Liver (tissue), 9 donors: ENCODE results near the gene OTOA. TPM values are rescaled to one million over a fixed set of nuclear protein-coding genes. Genes with fewer than 3 reads are reported as not detected.

Experiments used
- DNase-seq: peaks from one replicate; pipeline ENCODE4 v3.0.0-alpha.2; 2017; ENCODE audit warnings: low spot score
- H3K27ac ChIP-seq, 2 donors: one replicate each; pipeline ENCODE4 v1.7.0; 2013; ENCODE audit warnings: inconsistent platforms in 2 of 2, low read length in 2 of 2, control low read depth in 1 of 2, low read depth in 1 of 2, mild to moderate bottlenecking in 1 of 2
- H3K27me3 ChIP-seq, 4 donors: one replicate each; pipeline versions ENCODE4 v1.6.1 to v1.7.0; 2013; ENCODE audit warnings: low read length in 3 of 4, inconsistent platforms in 1 of 4, mild to moderate bottlenecking in 1 of 4, moderate library complexity in 1 of 4; ENCODE audit not compliant: control insufficient read depth in 4 of 4, insufficient read depth in 4 of 4
- H3K36me3 ChIP-seq, 4 donors: one replicate each; pipeline versions ENCODE4 v1.6.1 to v1.7.0; 2013; ENCODE audit warnings: low read length in 3 of 4, mild to moderate bottlenecking in 3 of 4, low read depth in 1 of 4, moderate library complexity in 1 of 4; ENCODE audit not compliant: control insufficient read depth in 4 of 4, insufficient read depth in 3 of 4
- H3K4me1 ChIP-seq, 4 donors: one replicate each; pipeline versions ENCODE4 v1.6.1 to v1.7.0; 2013; ENCODE audit warnings: low read length in 3 of 4, mild to moderate bottlenecking in 3 of 4, moderate library complexity in 1 of 4; ENCODE audit not compliant: control insufficient read depth in 4 of 4, insufficient read depth in 4 of 4
- H3K4me3 ChIP-seq, 3 donors: one replicate each; pipeline versions ENCODE4 v1.6.1 to v1.7.0; 2013; ENCODE audit warnings: low read length in 3 of 3, control low read depth in 1 of 3, low read depth in 1 of 3, mild to moderate bottlenecking in 1 of 3
- H3K9ac ChIP-seq, 2 donors: one replicate each; pipeline ENCODE4 v1.7.0; 2013; ENCODE audit warnings: low read length in 2 of 2, mild to moderate bottlenecking in 2 of 2, moderate library complexity in 2 of 2, control low read depth in 1 of 2, low read depth in 1 of 2
- H3K9me3 ChIP-seq, 4 donors: one replicate each; pipeline versions ENCODE4 v1.6.1 to v1.7.0; 2013; ENCODE audit warnings: low read length in 3 of 4; ENCODE audit not compliant: control insufficient read depth in 4 of 4
- EGR1 ChIP-seq, 2 donors: IDR thresholded peaks; 2 replicates each; pipeline ENCODE4 v1.6.1; 2016 to 2018; ENCODE audit warnings: antibody characterized with exemption in 2 of 2, low read depth in 2 of 2
- FOXA1 ChIP-seq: IDR thresholded peaks from 2 replicates; pipeline ENCODE4 v1.6.1; 2016; ENCODE audit warnings: antibody characterized with exemption
- FOXA2 ChIP-seq: IDR thresholded peaks from 2 replicates; pipeline ENCODE4 v1.6.1; 2016; ENCODE audit warnings: antibody characterized with exemption
- GABPA ChIP-seq, 2 donors: IDR thresholded peaks in 1 of 2; conservative IDR thresholded peaks in 1 of 2; 2 replicates each; pipeline ENCODE4 v1.6.1; 2016; ENCODE audit warnings: antibody characterized with exemption in 2 of 2, mild to moderate bottlenecking in 1 of 2, moderate library complexity in 1 of 2
- HNF4A ChIP-seq, 2 donors: conservative IDR thresholded peaks; 2 replicates each; pipeline ENCODE4 v1.6.1; 2016; ENCODE audit warnings: antibody characterized with exemption in 2 of 2, mild to moderate bottlenecking in 2 of 2
- HNF4G ChIP-seq: IDR thresholded peaks from 2 replicates; pipeline ENCODE4 v1.6.1; 2016; ENCODE audit warnings: antibody characterized with exemption
- JUND ChIP-seq, 2 donors: IDR thresholded peaks; 2 replicates each; pipeline ENCODE4 v1.6.1; 2016; ENCODE audit warnings: antibody characterized with exemption in 2 of 2
- NR2F2 ChIP-seq: IDR thresholded peaks from 2 replicates; pipeline ENCODE4 v1.6.1; 2016; ENCODE audit warnings: antibody characterized with exemption
- RAD21 ChIP-seq, 2 donors: IDR thresholded peaks; 2 replicates each; pipeline ENCODE4 v1.6.1; 2016; ENCODE audit warnings: antibody characterized with exemption in 2 of 2, mild to moderate bottlenecking in 2 of 2
- RXRA ChIP-seq, 2 donors: IDR thresholded peaks; 2 replicates each; pipeline ENCODE4 v1.6.1; 2017 to 2018; ENCODE audit warnings: antibody characterized with exemption in 2 of 2, mild to moderate bottlenecking in 1 of 2
- SP1 ChIP-seq: IDR thresholded peaks from 2 replicates; pipeline ENCODE4 v1.6.1; 2018; ENCODE audit warnings: antibody characterized with exemption, mild to moderate bottlenecking
- TAF1 ChIP-seq: conservative IDR thresholded peaks from 2 replicates; pipeline ENCODE4 v1.6.1; 2016; ENCODE audit warnings: antibody characterized with exemption, mild to moderate bottlenecking
- YY1 ChIP-seq: IDR thresholded peaks from 2 replicates; pipeline ENCODE4 v1.6.1; 2016; ENCODE audit warnings: antibody characterized with exemption, mild to moderate bottlenecking
- WGBS: extraction: QIAGEN DNeasy Blood & Tissue Kit; methylation state at CpG from one replicate; pipeline ENCODE4 v1.1.7; 2013; 5-methylcytosine and 5-hydroxymethylcytosine counted together
- polyA plus RNA-seq, 2 donors: library from polyadenylated mRNA; stranded (reverse) in 1 of 2; unstranded in 1 of 2; fragments of 200-250 nt in 1 of 2; fragments of >200 nt in 1 of 2; fragmentation: Nextera tagmentation in 1 of 2; extraction: Ambion mirVana in 1 of 2; gene quantifications; one replicate each; pipeline versions ENCODE4 v1.2.1 to v1.2.3, GENCODE V29; 2013 to 2015
- total RNA-seq, 2 donors: library from RNA; depleted of rRNA; stranded (reverse); fragments of >200 nt; gene quantifications; one replicate each; pipeline ENCODE4 v1.2.3, GENCODE V29; 2014
- TF ChIP-seq, protein P1 (sequence below): fragments of 150-350 bp; IDR thresholded peaks from 2 replicates; pipeline ENCODE4 v1.5.1; 2017; ENCODE audit warnings: improper control_type of control experiment, low read depth, low read length; ENCODE audit not compliant: missing input control
- TF ChIP-seq, protein P2 (sequence below): IDR thresholded peaks from 2 replicates; pipeline ENCODE4 v1.6.1; 2016; ENCODE audit warnings: antibody characterized with exemption
- TF ChIP-seq, protein P3 (sequence below): IDR thresholded peaks from 2 replicates; pipeline ENCODE4 v1.6.1; 2016; ENCODE audit warnings: antibody characterized with exemption
- TF ChIP-seq, protein P4 (sequence below): IDR thresholded peaks from 2 replicates; pipeline ENCODE4 v1.6.1; 2016; ENCODE audit warnings: antibody characterized with exemption
- TF ChIP-seq, protein P5 (sequence below): IDR thresholded peaks from 2 replicates; pipeline ENCODE4 v1.6.1; 2016; ENCODE audit warnings: antibody characterized with exemption, mild to moderate bottlenecking
- donor health status: healthy.
- donor health status: healthy.
- donor health status: healthy.
- donor health status: healthy.
- donor health status: healthy.

OTOA gene
- total and polyA plus RNA-seq, 4 donors: 0.05 to 0.17 (median 0.10) TPM

- TF ChIP-seq, protein P1, sequence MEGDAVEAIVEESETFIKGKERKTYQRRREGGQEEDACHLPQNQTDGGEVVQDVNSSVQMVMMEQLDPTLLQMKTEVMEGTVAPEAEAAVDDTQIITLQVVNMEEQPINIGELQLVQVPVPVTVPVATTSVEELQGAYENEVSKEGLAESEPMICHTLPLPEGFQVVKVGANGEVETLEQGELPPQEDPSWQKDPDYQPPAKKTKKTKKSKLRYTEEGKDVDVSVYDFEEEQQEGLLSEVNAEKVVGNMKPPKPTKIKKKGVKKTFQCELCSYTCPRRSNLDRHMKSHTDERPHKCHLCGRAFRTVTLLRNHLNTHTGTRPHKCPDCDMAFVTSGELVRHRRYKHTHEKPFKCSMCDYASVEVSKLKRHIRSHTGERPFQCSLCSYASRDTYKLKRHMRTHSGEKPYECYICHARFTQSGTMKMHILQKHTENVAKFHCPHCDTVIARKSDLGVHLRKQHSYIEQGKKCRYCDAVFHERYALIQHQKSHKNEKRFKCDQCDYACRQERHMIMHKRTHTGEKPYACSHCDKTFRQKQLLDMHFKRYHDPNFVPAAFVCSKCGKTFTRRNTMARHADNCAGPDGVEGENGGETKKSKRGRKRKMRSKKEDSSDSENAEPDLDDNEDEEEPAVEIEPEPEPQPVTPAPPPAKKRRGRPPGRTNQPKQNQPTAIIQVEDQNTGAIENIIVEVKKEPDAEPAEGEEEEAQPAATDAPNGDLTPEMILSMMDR: no peak
- no peak for TF ChIP-seq YY1
- TF ChIP-seq JUND (IDR thresholded peaks at IDR 0.05): no peak
- TF ChIP-seq, protein P2, sequence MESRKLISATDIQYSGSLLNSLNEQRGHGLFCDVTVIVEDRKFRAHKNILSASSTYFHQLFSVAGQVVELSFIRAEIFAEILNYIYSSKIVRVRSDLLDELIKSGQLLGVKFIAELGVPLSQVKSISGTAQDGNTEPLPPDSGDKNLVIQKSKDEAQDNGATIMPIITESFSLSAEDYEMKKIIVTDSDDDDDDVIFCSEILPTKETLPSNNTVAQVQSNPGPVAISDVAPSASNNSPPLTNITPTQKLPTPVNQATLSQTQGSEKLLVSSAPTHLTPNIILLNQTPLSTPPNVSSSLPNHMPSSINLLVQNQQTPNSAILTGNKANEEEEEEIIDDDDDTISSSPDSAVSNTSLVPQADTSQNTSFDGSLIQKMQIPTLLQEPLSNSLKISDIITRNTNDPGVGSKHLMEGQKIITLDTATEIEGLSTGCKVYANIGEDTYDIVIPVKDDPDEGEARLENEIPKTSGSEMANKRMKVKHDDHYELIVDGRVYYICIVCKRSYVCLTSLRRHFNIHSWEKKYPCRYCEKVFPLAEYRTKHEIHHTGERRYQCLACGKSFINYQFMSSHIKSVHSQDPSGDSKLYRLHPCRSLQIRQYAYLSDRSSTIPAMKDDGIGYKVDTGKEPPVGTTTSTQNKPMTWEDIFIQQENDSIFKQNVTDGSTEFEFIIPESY: no peak
Observed at GRCh38 chr16:21704266-21704665, 40.5 kb downstream of the OTOA start (continued).

DNA sequence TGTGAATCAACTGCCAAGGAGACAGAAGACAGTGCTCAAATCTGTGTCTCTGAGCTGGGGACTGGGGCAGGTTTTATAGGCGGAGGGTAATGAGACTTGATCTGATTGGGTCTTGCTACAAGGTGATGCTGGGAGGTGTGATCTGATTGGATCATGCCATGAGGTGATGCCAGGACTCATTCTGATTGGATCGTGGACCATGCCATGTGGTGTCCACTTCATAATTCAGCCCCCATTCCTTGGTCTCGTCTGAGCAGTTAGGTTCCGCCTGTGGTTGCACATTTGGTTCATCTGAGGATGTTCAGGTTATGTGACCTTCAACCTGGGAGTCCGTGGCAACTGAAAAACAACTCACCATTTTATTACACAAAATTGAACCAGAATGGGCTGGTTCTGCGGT, 41.0 kb downstream of the OTOA start:
- no peak overlapping the region for H3K4me3 ChIP-seq
- H3K9ac ChIP-seq: no peak overlapping the region
- no peaks in the 10 kb centered on the region for H3K9me3 ChIP-seq
- H3K36me3 ChIP-seq: no peaks in the 10 kb centered on the region
- H3K27me3 ChIP-seq: no peaks in the 10 kb centered on the region
- peaks cover 0 to 6% (median 0%) of the 10 kb centered on the region in 4 donors for H3K4me1 ChIP-seq
- no peak overlapping the region for H3K27ac ChIP-seq
- no peak for DNase-seq
- TF ChIP-seq FOXA2 (no peak), JUND (IDR thresholded peaks at IDR 0.05) (no peak), FOXA1 (no peak), EGR1 (IDR thresholded peaks at IDR 0.05; ENCODE audit: low read depth in 2 of 2) (no peak), NR2F2 (no peak), TAF1 (no peak), SP1 (no peak), HNF4G (no peak), RAD21 (IDR thresholded peaks at IDR 0.05) (no peak), YY1 (no peak), HNF4A (conservative IDR thresholded peaks at IDR 0.05) (no peak), RXRA (IDR thresholded peaks at IDR 0.05) (no peak), GABPA (IDR thresholded peaks at IDR 0.05 in 1 of 2, conservative IDR thresholded peaks at IDR 0.05 in 1 of 2) (no peak)
- TF ChIP-seq, protein P2: no peak
- TF ChIP-seq, protein P3, sequence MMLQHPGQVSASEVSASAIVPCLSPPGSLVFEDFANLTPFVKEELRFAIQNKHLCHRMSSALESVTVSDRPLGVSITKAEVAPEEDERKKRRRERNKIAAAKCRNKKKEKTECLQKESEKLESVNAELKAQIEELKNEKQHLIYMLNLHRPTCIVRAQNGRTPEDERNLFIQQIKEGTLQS: no peak
- TF ChIP-seq, protein P4, sequence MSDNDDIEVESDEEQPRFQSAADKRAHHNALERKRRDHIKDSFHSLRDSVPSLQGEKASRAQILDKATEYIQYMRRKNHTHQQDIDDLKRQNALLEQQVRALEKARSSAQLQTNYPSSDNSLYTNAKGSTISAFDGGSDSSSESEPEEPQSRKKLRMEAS: no peak
- TF ChIP-seq, protein P1: no peak
- TF ChIP-seq, protein P5, sequence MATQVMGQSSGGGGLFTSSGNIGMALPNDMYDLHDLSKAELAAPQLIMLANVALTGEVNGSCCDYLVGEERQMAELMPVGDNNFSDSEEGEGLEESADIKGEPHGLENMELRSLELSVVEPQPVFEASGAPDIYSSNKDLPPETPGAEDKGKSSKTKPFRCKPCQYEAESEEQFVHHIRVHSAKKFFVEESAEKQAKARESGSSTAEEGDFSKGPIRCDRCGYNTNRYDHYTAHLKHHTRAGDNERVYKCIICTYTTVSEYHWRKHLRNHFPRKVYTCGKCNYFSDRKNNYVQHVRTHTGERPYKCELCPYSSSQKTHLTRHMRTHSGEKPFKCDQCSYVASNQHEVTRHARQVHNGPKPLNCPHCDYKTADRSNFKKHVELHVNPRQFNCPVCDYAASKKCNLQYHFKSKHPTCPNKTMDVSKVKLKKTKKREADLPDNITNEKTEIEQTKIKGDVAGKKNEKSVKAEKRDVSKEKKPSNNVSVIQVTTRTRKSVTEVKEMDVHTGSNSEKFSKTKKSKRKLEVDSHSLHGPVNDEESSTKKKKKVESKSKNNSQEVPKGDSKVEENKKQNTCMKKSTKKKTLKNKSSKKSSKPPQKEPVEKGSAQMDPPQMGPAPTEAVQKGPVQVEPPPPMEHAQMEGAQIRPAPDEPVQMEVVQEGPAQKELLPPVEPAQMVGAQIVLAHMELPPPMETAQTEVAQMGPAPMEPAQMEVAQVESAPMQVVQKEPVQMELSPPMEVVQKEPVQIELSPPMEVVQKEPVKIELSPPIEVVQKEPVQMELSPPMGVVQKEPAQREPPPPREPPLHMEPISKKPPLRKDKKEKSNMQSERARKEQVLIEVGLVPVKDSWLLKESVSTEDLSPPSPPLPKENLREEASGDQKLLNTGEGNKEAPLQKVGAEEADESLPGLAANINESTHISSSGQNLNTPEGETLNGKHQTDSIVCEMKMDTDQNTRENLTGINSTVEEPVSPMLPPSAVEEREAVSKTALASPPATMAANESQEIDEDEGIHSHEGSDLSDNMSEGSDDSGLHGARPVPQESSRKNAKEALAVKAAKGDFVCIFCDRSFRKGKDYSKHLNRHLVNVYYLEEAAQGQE: no peak
- 84% methylated on average over 6 of the region's 6 CpGs for WGBS
